NB4 (cell line): ENCODE measurements around the gene APRT.

Source experiments
- DNase-seq: peaks from one replicate; pipeline ENCODE4 v3.0.0; 2010; ENCODE audit warnings: low read depth
- H3K4me3 ChIP-seq: one replicate; pipeline ENCODE4 v1.5.1; 2011; ENCODE audit warnings: mild to moderate bottlenecking, low read depth, low read length, moderate library complexity
- MYC ChIP-seq: IDR thresholded peaks from 2 replicates; pipeline ENCODE4 v1.6.1; 2011; ENCODE audit warnings: low read depth, low read length
- POLR2A ChIP-seq: IDR thresholded peaks from 2 replicates; pipeline ENCODE4 v1.6.1; 2011; ENCODE audit warnings: mild to moderate bottlenecking; ENCODE audit not compliant: insufficient read length; ENCODE audit errors: extremely low read depth
- TF ChIP-seq, protein P1 (sequence below): IDR thresholded peaks from 2 replicates; pipeline ENCODE4 v1.6.1; 2011; ENCODE audit warnings: low read depth, low read length
- TF ChIP-seq, protein P2 (sequence below): IDR thresholded peaks from one replicate; pipeline ENCODE4 v1.5.1; 2012; ENCODE audit warnings: low read depth, low read length

APRT gene

DNA sequence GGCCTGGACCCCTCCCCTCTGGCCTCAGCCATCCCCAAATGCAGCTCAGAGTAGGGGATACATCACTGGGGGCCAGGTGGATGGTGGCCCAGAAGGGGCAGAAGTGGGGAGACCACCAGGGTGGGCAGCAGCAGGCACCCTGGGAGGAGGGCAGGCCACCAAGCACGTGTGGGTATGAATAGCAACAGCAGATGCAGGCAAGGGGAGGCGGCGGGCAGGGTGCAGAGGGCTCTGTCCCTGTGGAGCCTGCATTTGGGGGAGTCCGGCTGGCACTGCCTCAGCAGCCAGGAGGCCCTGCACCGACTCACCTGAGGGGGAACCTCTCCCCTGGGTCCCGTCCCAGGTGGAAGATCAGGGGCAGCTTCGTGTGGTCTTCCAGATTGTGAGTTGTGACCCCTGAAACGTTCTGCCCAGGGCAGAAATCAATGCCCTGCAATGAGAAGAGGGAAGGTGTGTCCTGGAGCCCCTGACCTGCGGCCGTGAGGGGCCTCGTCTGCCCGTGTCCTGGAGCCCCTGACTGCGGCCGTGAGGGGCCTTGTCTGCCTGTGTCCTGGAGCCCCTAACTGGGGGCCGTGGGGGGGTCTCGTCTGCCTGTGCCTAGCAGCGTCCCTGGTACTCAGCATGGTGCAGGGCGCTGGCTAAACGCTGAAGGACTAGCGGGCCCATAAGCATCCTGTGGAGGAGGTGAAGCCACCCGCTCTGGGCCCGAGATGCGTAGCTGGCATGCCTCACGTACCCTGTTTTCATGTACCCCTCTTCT lies 10.7 kb upstream of the APRT start:
- H3K4me3 ChIP-seq, result no peak overlapping the region
- TF ChIP-seq MYC (no peak), POLR2A (no peak)
- TF ChIP-seq, protein P1, sequence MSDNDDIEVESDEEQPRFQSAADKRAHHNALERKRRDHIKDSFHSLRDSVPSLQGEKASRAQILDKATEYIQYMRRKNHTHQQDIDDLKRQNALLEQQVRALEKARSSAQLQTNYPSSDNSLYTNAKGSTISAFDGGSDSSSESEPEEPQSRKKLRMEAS, result no peak
- TF ChIP-seq, protein P2, sequence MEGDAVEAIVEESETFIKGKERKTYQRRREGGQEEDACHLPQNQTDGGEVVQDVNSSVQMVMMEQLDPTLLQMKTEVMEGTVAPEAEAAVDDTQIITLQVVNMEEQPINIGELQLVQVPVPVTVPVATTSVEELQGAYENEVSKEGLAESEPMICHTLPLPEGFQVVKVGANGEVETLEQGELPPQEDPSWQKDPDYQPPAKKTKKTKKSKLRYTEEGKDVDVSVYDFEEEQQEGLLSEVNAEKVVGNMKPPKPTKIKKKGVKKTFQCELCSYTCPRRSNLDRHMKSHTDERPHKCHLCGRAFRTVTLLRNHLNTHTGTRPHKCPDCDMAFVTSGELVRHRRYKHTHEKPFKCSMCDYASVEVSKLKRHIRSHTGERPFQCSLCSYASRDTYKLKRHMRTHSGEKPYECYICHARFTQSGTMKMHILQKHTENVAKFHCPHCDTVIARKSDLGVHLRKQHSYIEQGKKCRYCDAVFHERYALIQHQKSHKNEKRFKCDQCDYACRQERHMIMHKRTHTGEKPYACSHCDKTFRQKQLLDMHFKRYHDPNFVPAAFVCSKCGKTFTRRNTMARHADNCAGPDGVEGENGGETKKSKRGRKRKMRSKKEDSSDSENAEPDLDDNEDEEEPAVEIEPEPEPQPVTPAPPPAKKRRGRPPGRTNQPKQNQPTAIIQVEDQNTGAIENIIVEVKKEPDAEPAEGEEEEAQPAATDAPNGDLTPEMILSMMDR, result no peak
- no peak for DNase-seq

DNA sequence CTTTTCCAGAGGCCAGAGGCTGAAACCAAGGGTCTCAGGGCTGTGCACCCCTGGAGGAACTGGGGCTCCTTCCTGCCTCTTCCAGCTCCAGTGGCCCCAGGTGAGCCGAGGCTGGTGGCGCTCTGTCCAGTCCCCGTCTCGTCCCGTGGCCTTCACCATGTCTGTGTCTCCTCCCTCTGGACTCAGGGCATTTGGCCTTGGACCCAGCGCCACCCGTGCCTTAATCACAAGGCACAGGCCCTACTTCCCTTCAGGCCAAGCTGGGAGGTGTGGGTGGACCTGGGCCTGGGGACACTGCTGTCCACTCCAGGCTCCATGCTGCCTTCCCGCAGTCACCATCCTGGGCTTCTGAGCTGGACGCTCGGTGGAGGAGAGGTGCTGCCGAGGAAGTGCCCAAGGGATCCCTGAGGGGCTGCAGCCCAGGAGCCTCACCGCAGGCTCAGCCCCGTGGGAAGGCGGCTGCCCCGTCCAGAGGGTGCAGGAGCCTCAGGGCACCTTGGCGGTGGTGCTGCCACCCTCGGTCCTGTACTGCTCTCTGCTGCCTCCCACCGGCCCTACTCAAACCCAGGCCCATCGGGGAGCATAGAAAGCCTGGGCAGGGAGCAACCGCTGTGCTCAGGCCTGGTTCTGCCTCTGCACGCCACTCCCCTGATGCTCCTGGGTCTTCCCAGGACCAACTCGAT lies 9.6 kb upstream of the APRT start:
- H3K4me3 ChIP-seq, result no peak overlapping the region
- TF ChIP-seq POLR2A, result no peak
- no peak for TF ChIP-seq MYC
- TF ChIP-seq, protein P1, result no peak
- TF ChIP-seq, protein P2, result no peak
- DNase-seq, result no peak

DNA sequence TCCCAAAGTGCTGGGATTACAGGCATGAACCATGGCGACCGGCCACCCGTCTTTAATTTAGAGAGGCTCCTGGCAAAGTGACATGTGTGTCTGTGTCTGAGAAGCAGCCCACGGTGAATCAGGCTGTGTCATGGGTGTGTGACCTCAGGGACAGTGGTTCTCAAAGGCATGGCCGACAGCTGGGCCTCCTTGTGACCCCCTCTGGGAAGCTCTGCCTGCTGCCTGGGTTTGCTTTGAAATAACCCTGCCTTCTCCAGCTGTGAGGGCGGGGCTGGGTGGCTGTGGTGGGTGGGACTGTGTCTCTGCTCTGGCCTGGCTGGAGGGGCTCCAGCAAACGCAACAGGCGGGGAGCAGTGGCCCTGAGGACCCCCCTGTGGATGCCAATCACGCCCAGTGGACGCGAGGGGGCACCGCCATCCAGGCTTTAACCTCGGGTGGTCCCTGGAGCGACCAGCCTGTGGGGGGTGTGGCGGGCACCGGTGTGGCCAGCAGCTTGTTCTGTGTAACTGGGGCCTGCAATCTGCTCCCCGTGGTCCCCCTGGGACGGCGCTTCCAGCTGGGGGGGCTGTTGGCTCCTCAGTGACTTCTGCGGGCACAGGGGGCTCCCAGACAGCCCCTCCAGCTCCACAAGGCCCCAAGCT lies 8.8 kb upstream of the APRT start:
- no peak for DNase-seq
- TF ChIP-seq, protein P1, result no peak
- TF ChIP-seq POLR2A (no peak), MYC (no peak)
- TF ChIP-seq, protein P2, result no peak
- no peak overlapping the region for H3K4me3 ChIP-seq

DNA sequence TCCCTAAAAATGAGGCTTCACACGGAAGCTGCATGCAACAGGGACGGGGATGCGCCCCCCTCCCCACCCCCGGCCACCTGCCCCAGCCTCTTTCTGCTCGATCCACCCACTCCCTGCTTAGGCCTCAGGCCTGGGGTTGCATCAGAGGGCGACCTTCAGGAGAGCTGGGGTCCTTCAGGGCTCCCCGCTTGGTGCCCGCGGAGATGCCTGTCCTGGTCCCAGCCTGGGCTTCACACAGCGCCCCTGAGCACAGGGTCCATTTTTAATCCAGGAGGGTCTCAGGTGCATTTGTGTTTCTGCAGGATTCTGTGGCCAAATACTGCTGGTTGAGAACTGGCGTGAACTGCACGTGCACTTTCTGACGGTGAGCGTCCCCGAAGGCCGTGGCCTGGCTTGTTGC lies 7.4 kb upstream of the APRT start:
- TF ChIP-seq, protein P1, result no peak
- TF ChIP-seq MYC, result no peak
- TF ChIP-seq, protein P2, result no peak
- no peak for TF ChIP-seq POLR2A
- peak; percentile 55 for DNase-seq
- H3K4me3 ChIP-seq, result no peak overlapping the region

DNA sequence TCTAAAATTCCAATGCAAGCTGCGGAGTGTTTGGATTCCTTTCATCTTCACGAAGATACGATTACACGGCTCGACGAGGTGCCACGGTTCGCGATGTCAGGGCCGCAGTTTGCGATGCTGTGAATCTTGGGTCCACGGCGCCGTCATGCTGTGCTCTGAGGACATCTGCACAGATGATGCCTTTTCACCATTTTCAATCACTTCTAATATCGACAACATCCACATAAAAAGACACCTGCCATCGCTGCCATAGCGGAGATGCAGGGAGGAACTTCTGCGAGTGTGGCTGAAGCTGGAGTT lies 6.8 kb upstream of the APRT start:
- no peak for TF ChIP-seq MYC
- no peak for TF ChIP-seq POLR2A
- TF ChIP-seq, protein P1, result no peak
- TF ChIP-seq, protein P2, result no peak
- no peak for DNase-seq
- no peak overlapping the region for H3K4me3 ChIP-seq
